OCI-LY1 (cell line): ENCODE results near the gene NALCN.

Source experiments
- H2AFZ ChIP-seq: fragments of 200-600 bp; sonication (generic), shearing (Covaris generic); 2 replicates; pipeline ENCODE4 v1.6.0; 2014; ENCODE audit warnings: antibody characterized with exemption, mild to moderate bottlenecking, low read length
- H3F3A ChIP-seq: fragments of 200-600 bp; sonication (generic), shearing (Covaris generic); 2 replicates; pipeline ENCODE4 v1.6.0; 2014; ENCODE audit warnings: mild to moderate bottlenecking, antibody characterized with exemption, low read length, moderate library complexity; ENCODE audit not compliant: insufficient read depth
- H3K27ac ChIP-seq: fragments of 200-600 bp; sonication (generic); 2 replicates; pipeline ENCODE4 v1.5.1; 2014; ENCODE audit warnings: low read length, mixed run types, mild to moderate bottlenecking, low read depth; ENCODE audit not compliant: poor library complexity, severe bottlenecking
- H3K27me3 ChIP-seq: fragments of 200-600 bp; sonication (generic); 2 replicates; pipeline ENCODE4 v1.6.0; 2014; ENCODE audit warnings: antibody characterized with exemption, mild to moderate bottlenecking, low read length, moderate library complexity; ENCODE audit not compliant: insufficient read depth
- H3K36me3 ChIP-seq: fragments of 200-600 bp; sonication (generic); 2 replicates; pipeline ENCODE4 v1.6.1; 2014; ENCODE audit warnings: mild to moderate bottlenecking, antibody characterized with exemption, low read length, moderate library complexity, mixed read lengths; ENCODE audit not compliant: insufficient read depth
- H3K4me1 ChIP-seq: fragments of 200-600 bp; sonication (generic); 2 replicates; pipeline ENCODE4 v1.5.1; 2014; ENCODE audit warnings: mild to moderate bottlenecking, low read length, moderate library complexity; ENCODE audit not compliant: insufficient read depth, severe bottlenecking
- H3K4me2 ChIP-seq: fragments of 200-600 bp; sonication (generic), shearing (Covaris generic); 2 replicates; pipeline ENCODE4 v1.6.1; 2014; ENCODE audit warnings: low read length
- H3K4me3 ChIP-seq: fragments of 200-600 bp; sonication (generic); 2 replicates; pipeline ENCODE4 v1.5.1; 2014; ENCODE audit warnings: low read length, low read depth, mild to moderate bottlenecking, mixed read lengths; ENCODE audit not compliant: poor library complexity, severe bottlenecking
- H3K79me2 ChIP-seq: fragments of 200-600 bp; shearing (Covaris generic); 2 replicates; pipeline ENCODE4 v1.6.1; 2016; ENCODE audit warnings: mixed run types, low read length, mixed read lengths; ENCODE audit not compliant: insufficient read depth
- H3K9ac ChIP-seq: fragments of 200-600 bp; sonication (generic), shearing (Covaris generic); 2 replicates; pipeline ENCODE4 v1.6.1; 2014; ENCODE audit warnings: mild to moderate bottlenecking, low read length, mixed read lengths
- H3K9me2 ChIP-seq: fragments of 200-600 bp; sonication (generic), shearing (Covaris generic); 2 replicates; pipeline ENCODE4 v1.6.1; 2014; ENCODE audit warnings: low read depth, mild to moderate bottlenecking, low read length, mixed read lengths
- H3K9me3 ChIP-seq: fragments of 200-600 bp; shearing (Covaris generic); 2 replicates; pipeline ENCODE4 v1.6.1; 2014; ENCODE audit warnings: low read length, mixed read lengths
- H4K20me1 ChIP-seq: fragments of 200-600 bp; sonication (generic), shearing (Covaris generic); 2 replicates; pipeline ENCODE4 v1.6.0; 2016; ENCODE audit warnings: mild to moderate bottlenecking, low read length; ENCODE audit not compliant: insufficient read depth
- CTCF ChIP-seq: fragments of 200-600 bp; sonication (generic), shearing (Covaris generic); IDR thresholded peaks from 2 replicates; pipeline ENCODE4 v1.5.1; 2017; ENCODE audit warnings: mild to moderate bottlenecking, antibody characterized with exemption, low read length, moderate library complexity, mixed read lengths
- EZH2 ChIP-seq: fragments of 200-600 bp; sonication (generic), shearing (Covaris generic); IDR thresholded peaks from 2 replicates; pipeline ENCODE4 v1.8.0; 2017; ENCODE audit warnings: borderline replicate concordance, mixed run types, mild to moderate bottlenecking, antibody characterized with exemption, low read length, moderate library complexity, mixed read lengths

Gene NALCN

GRCh38 chr13:101412076-101412475, 4.2 kb downstream of the NALCN start:
- Histone ChIP-seq H3K9me2 (no peaks in the 10 kb centered on the region), H3K4me1 (no peaks in the 10 kb centered on the region), H3K36me3 (no peaks in the 10 kb centered on the region), H3F3A (no peaks in the 10 kb centered on the region), H3K9ac (no peak overlapping the region), H3K4me3 (no peak overlapping the region), H3K79me2 (no peaks in the 10 kb centered on the region), H3K9me3 (no peaks in the 10 kb centered on the region), H3K4me2 (no peak overlapping the region), H4K20me1 (no peaks in the 10 kb centered on the region), H2AFZ (no peak overlapping the region), H3K27ac (no peak overlapping the region), H3K27me3 (no peaks in the 10 kb centered on the region)
- TF ChIP-seq CTCF = no peak

- Histone ChIP-seq H3K9ac (no peak overlapping the region), H2AFZ (no peak overlapping the region), H3K79me2 (no peaks in the 10 kb centered on the region), H3K36me3 (no peaks in the 10 kb centered on the region), H3K27ac (no peak overlapping the region), H4K20me1 (no peaks in the 10 kb centered on the region), H3K27me3 (no peaks in the 10 kb centered on the region), H3K4me1 (no peaks in the 10 kb centered on the region), H3K4me2 (no peak overlapping the region), H3F3A (no peaks in the 10 kb centered on the region), H3K4me3 (no peak overlapping the region), H3K9me2 (no peaks in the 10 kb centered on the region), H3K9me3 (no peaks in the 10 kb centered on the region)
- TF ChIP-seq CTCF (no peak), EZH2 (no peak)
These were observed 7.2 kb downstream of the NALCN start for GRCh38 chr13:101408992-101409656.

- Histone ChIP-seq H3K9ac (no peak overlapping the region), H3K4me3 (no peak overlapping the region), H4K20me1 (no peaks in the 10 kb centered on the region), H3K27me3 (no peaks in the 10 kb centered on the region), H3K9me3 (no peaks in the 10 kb centered on the region), H3K4me1 (no peaks in the 10 kb centered on the region), H3K79me2 (no peaks in the 10 kb centered on the region), H3K36me3 (no peaks in the 10 kb centered on the region), H2AFZ (no peak overlapping the region), H3F3A (no peaks in the 10 kb centered on the region), H3K4me2 (no peak overlapping the region), H3K27ac (no peak overlapping the region), H3K9me2 (no peaks in the 10 kb centered on the region)
- TF ChIP-seq EZH2 (no peak), CTCF (no peak)
These were observed 8.2 kb downstream of the NALCN start for GRCh38 chr13:101408154-101408553.
